ENCODE results near the gene PAPPA. TPM values are rescaled to one million over a fixed set of nuclear protein-coding genes. Genes with fewer than 3 reads are reported as not detected.

PAPPA gene
- polyA plus RNA-seq, 1 donor from 2014 or later: 0.04 TPM

- Mint-ChIP-seq H3K4me1 (no peaks in the 10 kb centered on the region), H3K36me3 (no peaks in the 10 kb centered on the region), H3K4me3 (no peak overlapping the region), H3K27ac (no peak overlapping the region), H3K9me3 (no peaks in the 10 kb centered on the region), H3K27me3 (no peaks in the 10 kb centered on the region)
These were observed 29.3 kb downstream of the PAPPA start for GRCh38 chr9:116182876-116183275.

- no peak overlapping the region for H3K27ac Mint-ChIP-seq
- H3K9me3 Mint-ChIP-seq: peaks cover 0 to 3% (median 2%) of the 10 kb centered on the region in 3 donors
- H3K4me1 Mint-ChIP-seq: no peaks in the 10 kb centered on the region
- H3K36me3 Mint-ChIP-seq: no peaks in the 10 kb centered on the region
- H3K27me3 Mint-ChIP-seq: peaks cover 4% of the 10 kb centered on the region
- H3K4me3 Mint-ChIP-seq: no peak overlapping the region
These were observed 34.1 kb downstream of the PAPPA start for GRCh38 chr9:116187570-116188170.

GRCh38 chr9:116189683-116190082 lies 36.1 kb downstream of the PAPPA start:
- no peaks in the 10 kb centered on the region for H3K36me3 Mint-ChIP-seq
- H3K4me1 Mint-ChIP-seq: no peaks in the 10 kb centered on the region

GRCh38 chr9:116190637-116191396 lies 37.2 kb downstream of the PAPPA start:
- H3K9me3 Mint-ChIP-seq: peaks cover 0 to 4% (median 3%) of the 10 kb centered on the region in 3 donors
- H3K27ac Mint-ChIP-seq: no peak overlapping the region
- no peak overlapping the region for H3K4me3 Mint-ChIP-seq
- H3K4me1 Mint-ChIP-seq: no peaks in the 10 kb centered on the region
- H3K36me3 Mint-ChIP-seq: no peaks in the 10 kb centered on the region
- H3K27me3 Mint-ChIP-seq: peaks cover 7% of the 10 kb centered on the region

More at GRCh38 chr9:116189683-116190082, 36.1 kb downstream of the PAPPA start:
- Mint-ChIP-seq H3K9me3 (peaks cover 0 to 4% (median 3%) of the 10 kb centered on the region in 3 donors), H3K27ac (no peak overlapping the region), H3K4me3 (no peak overlapping the region), H3K27me3 (peaks cover 7% of the 10 kb centered on the region)

GRCh38 chr9:116191576-116192415 lies 38.2 kb downstream of the PAPPA start:
- H3K9me3 Mint-ChIP-seq: peaks cover 0 to 4% (median 3%) of the 10 kb centered on the region in 3 donors
- no peaks in the 10 kb centered on the region for H3K4me1 Mint-ChIP-seq
- no peak overlapping the region for H3K4me3 Mint-ChIP-seq
- H3K27me3 Mint-ChIP-seq: peaks cover 7% of the 10 kb centered on the region
- no peak overlapping the region for H3K27ac Mint-ChIP-seq
- H3K36me3 Mint-ChIP-seq: no peaks in the 10 kb centered on the region

- Mint-ChIP-seq H3K36me3 (no peaks in the 10 kb centered on the region), H3K4me1 (no peaks in the 10 kb centered on the region), H3K4me3 (no peak overlapping the region), H3K27me3 (peaks cover 6% of the 10 kb centered on the region), H3K27ac (no peak overlapping the region), H3K9me3 (peaks cover 0 to 4% (median 2%) of the 10 kb centered on the region in 3 donors)
These were observed 40.0 kb downstream of the PAPPA start for GRCh38 chr9:116193636-116194035.

GRCh38 chr9:116196806-116197205 lies 43.2 kb downstream of the PAPPA start:
- no peak overlapping the region for H3K27ac Mint-ChIP-seq
- no peak overlapping the region for H3K4me3 Mint-ChIP-seq
- peaks cover 6% of the 10 kb centered on the region for H3K27me3 Mint-ChIP-seq
- H3K9me3 Mint-ChIP-seq: peaks cover 0 to 3% (median 1%) of the 10 kb centered on the region in 3 donors
- no peaks in the 10 kb centered on the region for H3K4me1 Mint-ChIP-seq
- H3K36me3 Mint-ChIP-seq: no peaks in the 10 kb centered on the region

- no peak overlapping the region for H3K4me3 Mint-ChIP-seq
- peaks cover 0 to 3% (median 1%) of the 10 kb centered on the region in 3 donors for H3K9me3 Mint-ChIP-seq
- no peak overlapping the region for H3K27ac Mint-ChIP-seq
- peaks cover 5% of the 10 kb centered on the region for H3K27me3 Mint-ChIP-seq
- no peaks in the 10 kb centered on the region for H3K4me1 Mint-ChIP-seq
- no peaks in the 10 kb centered on the region for H3K36me3 Mint-ChIP-seq
These were observed 44.8 kb downstream of the PAPPA start for GRCh38 chr9:116198344-116198743.

GRCh38 chr9:116202219-116202912 lies 48.8 kb downstream of the PAPPA start:
- Mint-ChIP-seq H3K4me3 (no peak overlapping the region), H3K27me3 (peaks cover 4% of the 10 kb centered on the region), H3K36me3 (no peaks in the 10 kb centered on the region), H3K27ac (no peak overlapping the region), H3K4me1 (no peaks in the 10 kb centered on the region), H3K9me3 (peaks cover 3 to 7% (median 4%) of the 10 kb centered on the region in 3 donors)

- Mint-ChIP-seq H3K27me3 (peaks cover 3% of the 10 kb centered on the region), H3K36me3 (no peaks in the 10 kb centered on the region), H3K27ac (no peak overlapping the region), H3K9me3 (peaks cover 3 to 7% (median 4%) of the 10 kb centered on the region in 3 donors), H3K4me1 (no peaks in the 10 kb centered on the region), H3K4me3 (no peak overlapping the region)
These were observed 50.8 kb downstream of the PAPPA start for GRCh38 chr9:116204252-116204882.

GRCh38 chr9:116207371-116208111 lies 54.0 kb downstream of the PAPPA start:
- Mint-ChIP-seq H3K4me3 (no peak overlapping the region), H3K27ac (no peak overlapping the region), H3K36me3 (no peaks in the 10 kb centered on the region), H3K27me3 (no peaks in the 10 kb centered on the region), H3K4me1 (no peaks in the 10 kb centered on the region), H3K9me3 (peaks cover 2 to 7% (median 4%) of the 10 kb centered on the region in 3 donors)

GRCh38 chr9:116208417-116209232 lies 55.0 kb downstream of the PAPPA start:
- no peak overlapping the region for H3K27ac Mint-ChIP-seq
- H3K27me3 Mint-ChIP-seq: no peaks in the 10 kb centered on the region
- no peaks in the 10 kb centered on the region for H3K4me1 Mint-ChIP-seq
- H3K36me3 Mint-ChIP-seq: no peaks in the 10 kb centered on the region
- no peak overlapping the region for H3K4me3 Mint-ChIP-seq
- peaks cover 2 to 6% (median 2%) of the 10 kb centered on the region in 3 donors for H3K9me3 Mint-ChIP-seq
